H1 (cell line): ENCODE measurements around the gene RANBP3L. TPM values are rescaled to one million over a fixed set of nuclear protein-coding genes. Genes with fewer than 3 reads are reported as not detected.

Experiments
- CTCF ChIA-PET: fragments of 300-600 bp; sonication (Branson Sonifier 250); formaldehyde crosslinking; loops from one replicate; lab custom pipeline; 2021; ENCODE audit not compliant: partially characterized antibody; lab: Charles Lee
- POLR2A ChIA-PET: fragments of 300-600 bp; sonication (Branson Sonifier 250); formaldehyde crosslinking; loops from one replicate; lab custom pipeline; 2021; ENCODE audit warnings: inconsistent platforms; ENCODE audit not compliant: partially characterized antibody; lab: Charles Lee
- DNase-seq, 2 experiments: peaks; one replicate each; pipeline versions ENCODE4 v3.0.0 to v3.0.0-alpha.2; 2010 to 2022; ENCODE audit warnings: low spot score in 2 of 2, low read depth in 1 of 2, mixed read lengths in 1 of 2
- FAIRE-seq: peaks from 2 replicates; lab custom pipeline; 2011; peaks lifted over from hg19 to GRCh38; lab: Jason Lieb, UNC
- H2AFZ ChIP-seq: 2 replicates; pipeline ENCODE4 v1.8.1; 2012; ENCODE audit warnings: low read length, inconsistent platforms
- H2AK5ac ChIP-seq: 2 replicates; pipeline ENCODE4 v1.6.1; 2013; ENCODE audit warnings: low read depth, low read length
- H2BK120ac ChIP-seq: replicated peaks from 2 replicates; pipeline ENCODE3; 2013; ENCODE audit warnings: low read depth, low read length, inconsistent platforms
- H2BK12ac ChIP-seq: 2 replicates; pipeline ENCODE4 v1.6.1; 2013; ENCODE audit warnings: low read depth, low read length
- H2BK15ac ChIP-seq: 2 replicates; pipeline ENCODE4 v1.6.1; 2013; ENCODE audit warnings: low read length
- H2BK20ac ChIP-seq: 2 replicates; pipeline ENCODE4 v1.6.1; 2013; ENCODE audit warnings: low read length
- H2BK5ac ChIP-seq: 2 replicates; pipeline ENCODE4 v1.6.1; 2013; ENCODE audit warnings: low read depth, low read length
- H3K14ac ChIP-seq: 2 replicates; pipeline ENCODE4 v1.6.1; 2013; ENCODE audit warnings: inconsistent platforms; ENCODE audit not compliant: insufficient read length
- H3K18ac ChIP-seq: 2 replicates; pipeline ENCODE4 v1.6.1; 2013; ENCODE audit warnings: low read length; ENCODE audit errors: extremely low read depth
- H3K23ac ChIP-seq: 2 replicates; pipeline ENCODE4 v1.6.1; 2013; ENCODE audit warnings: inconsistent platforms; ENCODE audit not compliant: insufficient read length
- H3K23me2 ChIP-seq: 2 replicates; pipeline ENCODE4 v1.6.1; 2013; ENCODE audit warnings: low read depth, low read length
- H3K27ac ChIP-seq: 2 replicates; pipeline ENCODE4 v1.6.1; 2011; ENCODE audit warnings: low read depth, low read length, inconsistent platforms
- H3K27me3 ChIP-seq, 4 experiments: replicated peaks in 1 of 4; 1 replicate in 1 of 4; 2 replicates in 3 of 4; pipeline versions ENCODE4 v1.6.1 to v1.8.1; 2011 to 2013; ENCODE audit warnings: low read length in 3 of 4, mild to moderate bottlenecking in 3 of 4, inconsistent platforms in 2 of 4, mixed read lengths in 2 of 4, moderate library complexity in 1 of 4; ENCODE audit not compliant: control insufficient read depth in 3 of 4, insufficient read depth in 3 of 4; ENCODE audit errors: extremely low read depth in 1 of 4
- H3K36me3 ChIP-seq, 4 experiments: 2 replicates each; pipeline versions ENCODE4 v1.6.1 to v1.8.1; 2011 to 2013; ENCODE audit warnings: mild to moderate bottlenecking in 4 of 4, low read length in 3 of 4, moderate library complexity in 2 of 4, control low read depth in 1 of 4, inconsistent platforms in 1 of 4; ENCODE audit not compliant: insufficient read depth in 4 of 4, control insufficient read depth in 2 of 4
- H3K4ac ChIP-seq: replicated peaks from 2 replicates; pipeline ENCODE3; 2013; ENCODE audit warnings: low read length, low read depth, mixed read lengths, inconsistent platforms; ENCODE audit not compliant: insufficient read length
- H3K4me1 ChIP-seq, 4 experiments: replicated peaks in 1 of 4; 1 replicate in 1 of 4; 2 replicates in 3 of 4; pipeline versions ENCODE4 v1.6.1 to v1.8.1; 2011 to 2013; ENCODE audit warnings: low read length in 3 of 4, inconsistent platforms in 2 of 4, mixed read lengths in 1 of 4; ENCODE audit not compliant: insufficient read depth in 4 of 4, control insufficient read depth in 3 of 4
- H3K4me2 ChIP-seq, 2 experiments: 2 replicates each; pipeline versions ENCODE4 v1.6.1 to v1.8.1; 2011 to 2013; ENCODE audit warnings: low read depth in 2 of 2, low read length in 2 of 2, control low read depth in 1 of 2, inconsistent platforms in 1 of 2, mild to moderate bottlenecking in 1 of 2; ENCODE audit not compliant: insufficient read depth in 1 of 2
- H3K4me3 ChIP-seq, 4 experiments: fragments of 200-600, 300-600 bp in 1 of 4; sonication (generic), shearing (Covaris generic), sonication (Bioruptor Twin) in 1 of 4; 2 replicates each; pipeline versions ENCODE4 v1.5.1 to v1.8.1; 2011 to 2016; ENCODE audit warnings: low read length in 4 of 4, low read depth in 3 of 4, control low read depth in 2 of 4, inconsistent platforms in 2 of 4, mild to moderate bottlenecking in 2 of 4, mixed read lengths in 1 of 4, moderate library complexity in 1 of 4; ENCODE audit not compliant: insufficient read depth in 2 of 4; ENCODE audit errors: extremely low read depth in 1 of 4
- H3K56ac ChIP-seq: replicated peaks from 2 replicates; pipeline ENCODE3; 2013; ENCODE audit warnings: low read depth, mild to moderate bottlenecking, mixed read lengths, low read length, inconsistent platforms; ENCODE audit not compliant: insufficient read length
- H3K79me1 ChIP-seq: 2 replicates; pipeline ENCODE4 v1.6.1; 2013; ENCODE audit warnings: low read depth, low read length, control low read depth
- H3K79me2 ChIP-seq, 2 experiments: 2 replicates each; pipeline versions ENCODE4 v1.6.1 to v1.8.1; 2012 to 2013; ENCODE audit warnings: low read length in 2 of 2, mild to moderate bottlenecking in 2 of 2, inconsistent platforms in 1 of 2; ENCODE audit not compliant: insufficient read depth in 2 of 2, control insufficient read depth in 1 of 2
- H3K9ac ChIP-seq, 4 experiments: replicated peaks in 1 of 4; 1 replicate in 1 of 4; 2 replicates in 3 of 4; pipeline versions ENCODE4 v1.6.1 to v1.8.1; 2011 to 2013; ENCODE audit warnings: low read depth in 3 of 4, low read length in 3 of 4, control low read depth in 2 of 4, mild to moderate bottlenecking in 2 of 4, moderate library complexity in 2 of 4, inconsistent platforms in 1 of 4; ENCODE audit errors: extremely low read depth in 1 of 4
- H3K9me3 ChIP-seq, 2 experiments: 2 replicates each; pipeline versions ENCODE4 v1.6.1 to v1.8.1; 2012 to 2013; ENCODE audit warnings: mild to moderate bottlenecking in 2 of 2, moderate library complexity in 2 of 2, control low read depth in 1 of 2, inconsistent platforms in 1 of 2, low read depth in 1 of 2, low read length in 1 of 2, mixed read lengths in 1 of 2; ENCODE audit not compliant: insufficient read depth in 2 of 2
- H4K20me1 ChIP-seq, 2 experiments: replicated peaks in 1 of 2; 2 replicates each; pipeline versions ENCODE3 to v1.8.1; 2011 to 2013; ENCODE audit warnings: inconsistent platforms in 2 of 2, low read length in 2 of 2, mild to moderate bottlenecking in 1 of 2; ENCODE audit not compliant: insufficient read depth in 2 of 2, control insufficient read depth in 1 of 2
- H4K5ac ChIP-seq: 2 replicates; pipeline ENCODE4 v1.6.1; 2013; ENCODE audit warnings: low read length, low read depth, mixed read lengths, inconsistent platforms; ENCODE audit not compliant: insufficient read length
- H4K8ac ChIP-seq: 2 replicates; pipeline ENCODE4 v1.8.0; 2013; ENCODE audit warnings: mild to moderate bottlenecking, moderate library complexity, low read length, inconsistent platforms; ENCODE audit not compliant: insufficient read depth; ENCODE audit errors: extremely low read depth
- H4K91ac ChIP-seq: replicated peaks from 2 replicates; pipeline ENCODE3; 2013; ENCODE audit warnings: low read length, mixed read lengths, inconsistent platforms; ENCODE audit not compliant: insufficient read length
- ATF2 ChIP-seq: IDR thresholded peaks from 2 replicates; pipeline ENCODE4 v1.6.1; 2012; ENCODE audit warnings: low read length, inconsistent platforms
- BRCA1 ChIP-seq: IDR thresholded peaks from 2 replicates; pipeline ENCODE4 v1.6.1; 2012; ENCODE audit warnings: low read depth, low read length, improper control_type of control experiment
- CHD2 ChIP-seq: IDR thresholded peaks from 2 replicates; pipeline ENCODE4 v1.6.1; 2012; ENCODE audit warnings: low read length, improper control_type of control experiment
- CTCF ChIP-seq, 3 experiments: IDR thresholded peaks; 1 replicate in 2 of 3; 2 replicates in 1 of 3; pipeline versions ENCODE4 v1.5.1 to v1.6.1; 2011; ENCODE audit warnings: low read length in 3 of 3, mild to moderate bottlenecking in 3 of 3, inconsistent platforms in 2 of 3, low read depth in 1 of 3, moderate library complexity in 1 of 3; ENCODE audit not compliant: insufficient read depth in 1 of 3; ENCODE audit errors: control extremely low read depth in 1 of 3
- EP300 ChIP-seq, 2 experiments: IDR thresholded peaks; 1 replicate in 1 of 2; 2 replicates in 1 of 2; pipeline ENCODE4 v1.6.1; 2011 to 2012; ENCODE audit warnings: low read depth in 2 of 2, low read length in 2 of 2, mild to moderate bottlenecking in 2 of 2, borderline replicate concordance in 1 of 2, inconsistent platforms in 1 of 2, moderate library complexity in 1 of 2
- MAFK ChIP-seq: IDR thresholded peaks from 2 replicates; pipeline ENCODE4 v1.6.1; 2012; ENCODE audit warnings: low read depth, mild to moderate bottlenecking, improper control_type of control experiment, low read length
- PHF8 ChIP-seq: fragments of 200-600 bp; sonication (generic); conservative IDR thresholded peaks from 2 replicates; pipeline ENCODE4 v1.7.1; 2012; ENCODE audit warnings: low read depth, mild to moderate bottlenecking, inconsistent platforms, low read length, moderate library complexity
- SIN3A ChIP-seq, 2 experiments: IDR thresholded peaks in 1 of 2; conservative IDR thresholded peaks in 1 of 2; 2 replicates each; pipeline ENCODE4 v1.6.1; 2011 to 2012; ENCODE audit warnings: low read length in 2 of 2, improper control_type of control experiment in 1 of 2, low read depth in 1 of 2, mild to moderate bottlenecking in 1 of 2
- polyA plus RNA-seq, 7 experiments: library from polyadenylated mRNA; depleted of rRNA in 3 of 7; stranded (reverse) in 5 of 7; unstranded in 2 of 7; fragments of >200 nt in 5 of 7; fragments of 200-250 nt in 2 of 7; gene quantifications; 1 replicate in 5 of 7; 2 replicates in 1 of 7; 4 replicates in 1 of 7; pipeline versions ENCODE4 v1.2.1 to v1.2.3, GENCODE V29; 2011 to 2013; ENCODE audit warnings: missing spikeins in 2 of 7, mixed read lengths in 2 of 7
- total RNA-seq: library from RNA; stranded (reverse); fragmentation: NEBNext Ultra II Directional; extraction: Animal tissue kit (Norgen Biotek cat#: 25700); gene quantifications from 2 replicates; pipeline ENCODE4 v1.2.1, GENCODE V29; 2021

Gene RANBP3L
- total and polyA plus RNA-seq, 2 of the 8 experiments (the other 6 are each of a cell fraction or from before 2014, with no cell fraction given) = not detected

- TF ChIP-seq PHF8 = no peak
These were observed 31.5 kb downstream of the RANBP3L start (continued) for GRCh38 chr5:36270175-36270574.

- H3K56ac ChIP-seq = no peak overlapping the region
- no peak overlapping the region for H2AFZ ChIP-seq
- DNase-seq (no peak), FAIRE-seq (no peak)
- H3K27me3 ChIP-seq = no peaks in the 10 kb centered on the region; a peak in 1 of 7 replicates
- H3K4me2 ChIP-seq = no peak overlapping the region
- H3K4me1 ChIP-seq = peaks cover 0 to 3% (median 0%) of the 10 kb centered on the region in 4 experiments; a peak in 1 of 7 replicates
- no peak overlapping the region for H2BK5ac ChIP-seq
- ChIA-PET POLR2A (no interaction called here), CTCF (interaction anchor here (0.8 to 1.2 kb wide), 3 partner anchors 27 to 38 kb away, joined by 3 to 7 read pairs (median 4); no protein-coding TSS in a partner anchor)
- H2BK20ac ChIP-seq = no peak overlapping the region
- H3K27ac ChIP-seq = no peak overlapping the region
- H4K91ac ChIP-seq = no peak overlapping the region
- no peaks in the 10 kb centered on the region for H3K36me3 ChIP-seq
- no peak overlapping the region for H3K4me3 ChIP-seq
- H3K23ac ChIP-seq = no peak overlapping the region
- H2AK5ac ChIP-seq = no peak overlapping the region
- no peaks in the 10 kb centered on the region for H3K23me2 ChIP-seq
- H4K8ac ChIP-seq = no peak overlapping the region
- H2BK15ac ChIP-seq = no peak overlapping the region
- no peaks in the 10 kb centered on the region for H3K79me1 ChIP-seq
- H3K9ac ChIP-seq = no peak overlapping the region
- H4K20me1 ChIP-seq = no peaks in the 10 kb centered on the region
- H4K5ac ChIP-seq = no peak overlapping the region
- H3K18ac ChIP-seq = no peak overlapping the region
- no peak overlapping the region for H2BK120ac ChIP-seq
- no peak overlapping the region for H3K14ac ChIP-seq
- no peaks in the 10 kb centered on the region for H3K79me2 ChIP-seq
- no peaks in the 10 kb centered on the region for H3K9me3 ChIP-seq
- H2BK12ac ChIP-seq = no peak overlapping the region
- H3K4ac ChIP-seq = no peak overlapping the region
- TF ChIP-seq BRCA1 = no peak
- no peak for TF ChIP-seq CTCF (IDR thresholded peaks at IDR 0.05; ENCODE audit: control extremely low read depth in 1 of 3, insufficient read depth in 1 of 3, low read depth in 1 of 3, low read length in 3 of 3)
- no peak for TF ChIP-seq EP300 (IDR thresholded peaks at IDR 0.05; ENCODE audit: borderline replicate concordance in 1 of 2, low read depth in 2 of 2, low read length in 2 of 2)
- TF ChIP-seq ATF2 = no peak
- TF ChIP-seq SIN3A (conservative IDR thresholded peaks at IDR 0.05 in 1 of 2, IDR thresholded peaks at IDR 0.05 in 1 of 2; ENCODE audit: low read depth in 1 of 2, low read length in 2 of 2) = no peak
- TF ChIP-seq CHD2 = no peak
- TF ChIP-seq MAFK = no peak
These were observed 32.2 kb downstream of the RANBP3L start for GRCh38 chr5:36269478-36269877.
